SU-DHL-6 (cell line): ENCODE results near the gene ACBD7.

ENCODE experiments used
- H2AFZ ChIP-seq: fragments of 200-600 bp; sonication (generic); 2 replicates; pipeline ENCODE4 v1.6.1; 2014; ENCODE audit warnings: low read depth, mild to moderate bottlenecking, moderate library complexity, mixed read lengths, antibody characterized with exemption, low read length; ENCODE audit not compliant: severe bottlenecking
- H3F3A ChIP-seq: fragments of 200-600 bp; shearing (Covaris generic); 2 replicates; pipeline ENCODE4 v1.6.0; 2016; ENCODE audit warnings: antibody characterized with exemption, mild to moderate bottlenecking; ENCODE audit not compliant: insufficient read depth
- H3K27ac ChIP-seq: fragments of 200-600 bp; sonication (generic); 2 replicates; pipeline ENCODE4 v1.5.1; 2016; ENCODE audit warnings: low read depth, mild to moderate bottlenecking, low read length, moderate library complexity, mixed read lengths
- H3K27me3 ChIP-seq: fragments of 200-600 bp; sonication (generic), shearing (Covaris generic); 2 replicates; pipeline ENCODE4 v1.6.0; 2014; ENCODE audit warnings: mild to moderate bottlenecking, low read length
- H3K36me3 ChIP-seq: fragments of 200-600 bp; sonication (generic); 2 replicates; pipeline ENCODE4 v1.6.1; 2014; ENCODE audit warnings: mild to moderate bottlenecking, low read length, mixed read lengths
- H3K4me2 ChIP-seq: fragments of 300-600, 200-600 bp; shearing (Covaris generic), sonication (generic); 2 replicates; pipeline ENCODE4 v1.6.0; 2014; ENCODE audit warnings: low read length, low read depth, mild to moderate bottlenecking; ENCODE audit not compliant: poor library complexity, severe bottlenecking
- H3K4me3 ChIP-seq: fragments of 200-600 bp; sonication (generic); 2 replicates; pipeline ENCODE4 v1.5.1; 2014; ENCODE audit warnings: antibody characterized with exemption, low read length, mild to moderate bottlenecking, mixed read lengths; ENCODE audit not compliant: insufficient read depth, poor library complexity, severe bottlenecking
- H3K79me2 ChIP-seq: fragments of 200-600 bp; sonication (generic); 2 replicates; pipeline ENCODE4 v1.6.1; 2014; ENCODE audit warnings: mild to moderate bottlenecking, low read length, moderate library complexity; ENCODE audit not compliant: insufficient read depth
- H3K9ac ChIP-seq: fragments of 200-600 bp; sonication (generic); 2 replicates; pipeline ENCODE4 v1.7.0; 2014; ENCODE audit warnings: mild to moderate bottlenecking, low read length
- H3K9me2 ChIP-seq: fragments of 200-600 bp; sonication (generic); replicated peaks from 2 replicates; pipeline ENCODE4 v1.6.1; 2014; ENCODE audit warnings: low read length; ENCODE audit not compliant: insufficient read depth
- H3K9me3 ChIP-seq: fragments of 200-600 bp; sonication (generic); 2 replicates; pipeline ENCODE4 v1.6.1; 2014; ENCODE audit warnings: low read length, mixed read lengths; ENCODE audit not compliant: insufficient read depth
- H4K20me1 ChIP-seq: fragments of 200-600 bp; sonication (generic); 2 replicates; pipeline ENCODE4 v1.6.1; 2014; ENCODE audit warnings: low read depth, mild to moderate bottlenecking, antibody characterized with exemption, low read length, moderate library complexity, mixed read lengths
- EZH2phosphoT487 ChIP-seq: fragments of 200-600 bp; sonication (generic), shearing (Covaris generic); conservative IDR thresholded peaks from 2 replicates; pipeline ENCODE4 v1.6.1; 2018; ENCODE audit warnings: mild to moderate bottlenecking, antibody characterized with exemption, low read length, moderate library complexity, mixed read lengths
- TF ChIP-seq, protein P1 (sequence below): fragments of 200-600 bp; sonication (generic); IDR thresholded peaks from one replicate; pipeline ENCODE4 v1.5.1; 2017; ENCODE audit warnings: antibody characterized with exemption, mild to moderate bottlenecking, low read length, moderate library complexity; ENCODE audit not compliant: insufficient read depth, poor library complexity, severe bottlenecking

Gene ACBD7

GRCh38 chr10:15053061-15053460 is 35.5 kb downstream of the ACBD7 start:
- TF ChIP-seq, protein P1, sequence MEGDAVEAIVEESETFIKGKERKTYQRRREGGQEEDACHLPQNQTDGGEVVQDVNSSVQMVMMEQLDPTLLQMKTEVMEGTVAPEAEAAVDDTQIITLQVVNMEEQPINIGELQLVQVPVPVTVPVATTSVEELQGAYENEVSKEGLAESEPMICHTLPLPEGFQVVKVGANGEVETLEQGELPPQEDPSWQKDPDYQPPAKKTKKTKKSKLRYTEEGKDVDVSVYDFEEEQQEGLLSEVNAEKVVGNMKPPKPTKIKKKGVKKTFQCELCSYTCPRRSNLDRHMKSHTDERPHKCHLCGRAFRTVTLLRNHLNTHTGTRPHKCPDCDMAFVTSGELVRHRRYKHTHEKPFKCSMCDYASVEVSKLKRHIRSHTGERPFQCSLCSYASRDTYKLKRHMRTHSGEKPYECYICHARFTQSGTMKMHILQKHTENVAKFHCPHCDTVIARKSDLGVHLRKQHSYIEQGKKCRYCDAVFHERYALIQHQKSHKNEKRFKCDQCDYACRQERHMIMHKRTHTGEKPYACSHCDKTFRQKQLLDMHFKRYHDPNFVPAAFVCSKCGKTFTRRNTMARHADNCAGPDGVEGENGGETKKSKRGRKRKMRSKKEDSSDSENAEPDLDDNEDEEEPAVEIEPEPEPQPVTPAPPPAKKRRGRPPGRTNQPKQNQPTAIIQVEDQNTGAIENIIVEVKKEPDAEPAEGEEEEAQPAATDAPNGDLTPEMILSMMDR = no peak
- TF ChIP-seq EZH2phosphoT487 = no peak
- H3K9ac ChIP-seq = no peak overlapping the region
- no peak overlapping the region for H3K4me3 ChIP-seq

DNA sequence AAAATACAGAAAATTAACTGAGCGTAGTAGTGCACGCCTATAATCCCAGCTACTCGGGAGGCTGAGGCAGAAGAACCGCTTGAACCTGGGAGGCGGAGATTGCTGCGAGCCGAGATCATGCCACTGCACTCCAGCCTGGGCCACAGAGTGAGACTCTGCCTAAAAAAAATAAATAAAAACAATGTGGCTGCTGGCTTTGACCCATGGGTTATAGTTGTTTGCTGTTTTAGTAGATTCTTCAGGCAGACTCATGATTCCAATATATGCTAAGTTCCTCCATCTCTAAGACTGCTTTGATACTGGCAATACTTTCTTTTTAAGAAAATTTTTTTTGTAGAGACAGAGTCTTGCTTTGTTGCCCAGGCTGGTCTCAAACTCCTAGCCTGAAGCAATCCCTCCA is 36.5 kb downstream of the ACBD7 start:
- no peak overlapping the region for H3K4me3 ChIP-seq
- TF ChIP-seq, protein P1 = no peak
- TF ChIP-seq EZH2phosphoT487 = no peak
- H3K79me2 ChIP-seq = no peaks in the 10 kb centered on the region
- no peaks in the 10 kb centered on the region for H3K36me3 ChIP-seq
- H3K4me2 ChIP-seq = no peak overlapping the region
- H3K27ac ChIP-seq = no peak overlapping the region
- no peaks in the 10 kb centered on the region for H3F3A ChIP-seq
- no peaks in the 10 kb centered on the region for H3K27me3 ChIP-seq
- H3K9ac ChIP-seq = no peak overlapping the region
- H3K9me2 ChIP-seq = no peaks in the 10 kb centered on the region
- no peaks in the 10 kb centered on the region for H3K9me3 ChIP-seq
- H2AFZ ChIP-seq = no peak overlapping the region
- no peaks in the 10 kb centered on the region for H4K20me1 ChIP-seq

More at GRCh38 chr10:15053061-15053460, 35.5 kb downstream of the ACBD7 start:
- Histone ChIP-seq H3K79me2 (no peaks in the 10 kb centered on the region), H3K27ac (no peak overlapping the region), H4K20me1 (no peaks in the 10 kb centered on the region), H2AFZ (no peak overlapping the region), H3K27me3 (no peaks in the 10 kb centered on the region), H3K9me2 (no peaks in the 10 kb centered on the region), H3K9me3 (no peaks in the 10 kb centered on the region), H3K36me3 (no peaks in the 10 kb centered on the region), H3K4me2 (no peak overlapping the region), H3F3A (no peaks in the 10 kb centered on the region)

GRCh38 chr10:15049533-15049932 is 39.0 kb downstream of the ACBD7 start:
- Histone ChIP-seq H3K9me2 (no peaks in the 10 kb centered on the region), H3K27ac (no peak overlapping the region), H3K79me2 (no peaks in the 10 kb centered on the region), H3K36me3 (no peaks in the 10 kb centered on the region), H4K20me1 (no peaks in the 10 kb centered on the region), H3F3A (no peaks in the 10 kb centered on the region), H3K9me3 (no peaks in the 10 kb centered on the region), H3K4me2 (no peak overlapping the region), H3K27me3 (no peaks in the 10 kb centered on the region), H2AFZ (no peak overlapping the region), H3K4me3 (no peak overlapping the region), H3K9ac (no peak overlapping the region)
- TF ChIP-seq EZH2phosphoT487 = no peak
- TF ChIP-seq, protein P1 = no peak
